Peyer's patch (tissue), 4 donors: ENCODE results near the gene FAM131C. TPM values are rescaled to one million over a fixed set of nuclear protein-coding genes. Genes with fewer than 3 reads are reported as not detected.
"Not testable (repeated sequence)": the region's sequence is repeated elsewhere in the genome, so short reads cannot be mapped to it uniquely, and the experiment has no call there.

Experiments used
- DNase-seq, 3 donors: peaks; one replicate each; pipeline ENCODE4 v3.0.0-alpha.2; 2017 to 2019
- H3K27ac ChIP-seq, 4 donors: fragments of 200-600 bp; sonication (generic); one replicate each; pipeline ENCODE4 v1.5.1; 2016 to 2019
- H3K27me3 ChIP-seq, 2 donors: fragments of 200-600 bp; sonication (generic); one replicate each; pipeline ENCODE4 v1.5.1; 2019
- H3K36me3 ChIP-seq, 3 donors: fragments of 200-600 bp; sonication (generic); one replicate each; pipeline ENCODE4 v1.5.1; 2016 to 2019
- H3K4me1 ChIP-seq, 4 donors: fragments of 200-600 bp; sonication (generic); one replicate each; pipeline ENCODE4 v1.5.1; 2016 to 2019
- H3K4me3 ChIP-seq, 4 donors: fragments of 200-600 bp; sonication (generic); 1 replicate in 3 of 4; 2 replicates in 1 of 4; pipeline ENCODE4 v1.5.1; 2016 to 2019; ENCODE audit warnings: mild to moderate bottlenecking in 1 of 4
- H3K9me3 ChIP-seq, 4 donors: fragments of 200-600 bp; sonication (generic); one replicate each; pipeline ENCODE4 v1.5.1; 2016 to 2019; ENCODE audit warnings: mild to moderate bottlenecking in 1 of 4
- POLR2A ChIP-seq, 2 donors: fragments of 450-650 bp; IDR thresholded peaks; one replicate each; pipeline ENCODE4 v1.5.1; 2017; ENCODE audit warnings: antibody characterized with exemption in 2 of 2, mild to moderate bottlenecking in 2 of 2, moderate library complexity in 2 of 2
- total RNA-seq, 4 donors: library from RNA; depleted of rRNA; stranded (reverse); fragments of >200 nt; gene quantifications; one replicate each; pipeline ENCODE4 v1.1.0, GENCODE V29; 2016
- TF ChIP-seq, protein P1 (sequence below), 6 experiments: fragments of 450-650 bp in 4 of 6; fragments of 200-600 bp in 2 of 6; sonication (generic) in 1 of 6; IDR thresholded peaks; one replicate each; pipeline ENCODE4 v1.5.1; 2017 to 2019; ENCODE audit warnings: antibody characterized with exemption in 6 of 6, mild to moderate bottlenecking in 3 of 6, moderate library complexity in 1 of 6

FAM131C gene
- total RNA-seq, 4 donors from 2014 or later: 0.80 to 3.5 (median 2.3) TPM; not detected in 1

DNA sequence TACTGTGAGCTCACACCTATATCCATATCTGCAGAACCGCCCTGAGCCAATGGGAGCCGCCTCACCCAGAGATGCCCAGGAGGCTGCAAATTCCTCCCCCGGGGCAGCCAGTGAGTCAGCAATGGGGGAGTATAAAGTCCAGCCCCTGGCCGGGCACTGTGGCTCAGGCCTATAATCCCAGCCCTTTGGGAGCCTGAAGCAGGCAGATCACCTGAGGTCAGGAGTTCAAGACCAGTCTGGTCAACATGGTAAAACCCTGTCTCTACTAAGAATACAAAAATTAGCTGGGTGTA lies 34.9 kb downstream of the FAM131C start:
- H3K4me1 ChIP-seq: no peaks in the 10 kb centered on the region
- H3K4me3 ChIP-seq: no peak overlapping the region
- no peaks in the 10 kb centered on the region for H3K27me3 ChIP-seq
- TF ChIP-seq POLR2A (IDR thresholded peaks at IDR 0.05): no peak
- TF ChIP-seq, protein P1, sequence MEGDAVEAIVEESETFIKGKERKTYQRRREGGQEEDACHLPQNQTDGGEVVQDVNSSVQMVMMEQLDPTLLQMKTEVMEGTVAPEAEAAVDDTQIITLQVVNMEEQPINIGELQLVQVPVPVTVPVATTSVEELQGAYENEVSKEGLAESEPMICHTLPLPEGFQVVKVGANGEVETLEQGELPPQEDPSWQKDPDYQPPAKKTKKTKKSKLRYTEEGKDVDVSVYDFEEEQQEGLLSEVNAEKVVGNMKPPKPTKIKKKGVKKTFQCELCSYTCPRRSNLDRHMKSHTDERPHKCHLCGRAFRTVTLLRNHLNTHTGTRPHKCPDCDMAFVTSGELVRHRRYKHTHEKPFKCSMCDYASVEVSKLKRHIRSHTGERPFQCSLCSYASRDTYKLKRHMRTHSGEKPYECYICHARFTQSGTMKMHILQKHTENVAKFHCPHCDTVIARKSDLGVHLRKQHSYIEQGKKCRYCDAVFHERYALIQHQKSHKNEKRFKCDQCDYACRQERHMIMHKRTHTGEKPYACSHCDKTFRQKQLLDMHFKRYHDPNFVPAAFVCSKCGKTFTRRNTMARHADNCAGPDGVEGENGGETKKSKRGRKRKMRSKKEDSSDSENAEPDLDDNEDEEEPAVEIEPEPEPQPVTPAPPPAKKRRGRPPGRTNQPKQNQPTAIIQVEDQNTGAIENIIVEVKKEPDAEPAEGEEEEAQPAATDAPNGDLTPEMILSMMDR (IDR thresholded peaks at IDR 0.05): no peak
- peak in 1 of 3 donors; percentile 55 for DNase-seq
- no peak overlapping the region for H3K27ac ChIP-seq
- H3K9me3 ChIP-seq: no peaks in the 10 kb centered on the region
- H3K36me3 ChIP-seq: no peaks in the 10 kb centered on the region

DNA sequence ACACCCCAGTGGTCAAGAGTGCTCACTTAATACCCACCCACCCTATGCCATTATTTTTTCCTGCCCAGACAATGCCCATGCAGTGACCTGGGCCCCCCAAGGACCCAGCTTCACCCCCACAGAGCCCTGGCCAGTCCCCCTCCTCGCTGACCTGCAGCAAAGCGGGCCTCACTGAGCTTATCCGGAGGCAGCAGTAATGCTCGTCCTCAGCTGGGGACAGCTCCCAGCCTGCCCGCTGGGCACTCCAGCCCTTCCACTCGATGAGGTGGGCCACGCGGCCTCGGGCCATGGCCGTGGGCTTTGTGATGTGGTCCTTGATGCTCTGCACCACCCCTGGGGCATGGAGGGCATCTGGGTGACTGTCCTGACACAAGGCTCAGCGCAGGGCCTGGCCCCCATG lies 37.0 kb downstream of the FAM131C start:
- H3K27ac ChIP-seq, DNase-seq, H3K4me3 ChIP-seq, H3K9me3 ChIP-seq, H3K36me3 ChIP-seq, H3K4me1 ChIP-seq, H3K27me3 ChIP-seq: not testable (repeated sequence)

DNA sequence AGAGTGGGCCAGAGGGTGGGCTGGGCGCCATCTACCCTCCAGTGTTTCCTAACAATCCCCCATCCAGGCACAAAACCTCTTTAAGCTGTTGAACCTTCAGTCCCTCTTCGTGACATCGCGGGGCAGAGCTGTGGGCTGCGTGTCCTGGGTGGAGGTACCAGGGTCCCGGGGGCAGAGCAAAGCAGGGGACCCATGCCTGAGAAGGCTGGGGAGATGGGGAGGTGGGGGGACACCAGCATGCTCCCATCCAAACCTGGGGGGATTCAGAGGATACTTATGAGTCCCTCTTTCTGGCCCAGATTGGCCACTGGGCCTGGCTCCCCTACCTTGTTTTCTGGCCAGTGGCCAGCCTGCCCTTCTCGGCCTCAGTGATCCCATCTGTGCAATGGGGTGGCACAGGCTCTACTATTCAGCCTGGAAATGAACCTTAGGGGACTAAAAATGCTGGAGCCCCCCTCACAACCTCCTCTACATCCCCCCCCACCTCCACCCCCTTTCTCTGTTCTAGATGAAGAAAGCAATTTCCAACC lies 40.3 kb downstream of the FAM131C start:
- not testable (repeated sequence) for H3K9me3 ChIP-seq, DNase-seq

DNA sequence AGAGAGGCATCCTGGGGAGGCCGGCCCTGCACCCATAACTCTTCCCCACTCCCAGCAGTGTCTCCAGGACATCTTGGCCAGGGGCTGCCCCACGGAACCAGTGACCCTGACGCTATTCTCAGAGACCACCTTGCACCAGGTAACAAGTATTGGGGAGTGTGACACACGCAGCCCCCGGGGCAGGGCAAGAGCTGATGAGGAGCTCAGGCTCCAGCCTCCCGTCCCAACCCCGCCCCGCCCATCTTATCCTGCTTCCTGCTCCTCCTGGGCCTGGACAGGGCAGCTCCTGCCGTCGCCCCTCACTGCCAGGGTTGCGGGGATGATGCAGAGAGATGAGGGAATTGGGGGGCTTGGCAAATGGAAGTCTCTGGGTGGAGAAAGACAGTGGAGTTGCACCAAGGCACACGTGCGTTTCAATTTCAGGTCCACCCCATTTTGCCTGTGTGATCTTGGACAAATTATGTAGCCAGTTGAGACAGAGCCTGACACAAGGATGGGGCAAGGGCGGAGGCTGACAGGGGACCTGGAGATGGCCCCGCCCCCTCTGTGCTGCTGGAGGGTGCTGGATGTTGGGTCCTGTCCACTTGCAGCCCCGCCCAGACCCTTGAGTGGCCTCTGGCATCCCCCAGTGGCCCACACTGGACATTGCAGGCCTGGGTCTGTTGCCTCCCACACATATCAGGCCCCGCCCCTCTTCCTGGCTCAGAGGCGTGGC lies 40.9 kb downstream of the FAM131C start:
- Histone ChIP-seq H3K27ac (no peak overlapping the region), H3K36me3 (no peaks in the 10 kb centered on the region), H3K4me3 (no peak overlapping the region), H3K27me3 (no peaks in the 10 kb centered on the region), H3K9me3 (no peaks in the 10 kb centered on the region), H3K4me1 (peaks cover 0 to 5% (median 0%) of the 10 kb centered on the region in 4 donors)
- TF ChIP-seq POLR2A (IDR thresholded peaks at IDR 0.05): no peak
- TF ChIP-seq, protein P1 (IDR thresholded peaks at IDR 0.05): peak; percentile 36 to 91 (median 84)
- DNase-seq: peak; percentile 63 to 86 (median 81)

More for the DNA sequence above, 40.3 kb downstream of the FAM131C start:
- H3K4me3 ChIP-seq, H3K27me3 ChIP-seq, H3K4me1 ChIP-seq, H3K27ac ChIP-seq, H3K36me3 ChIP-seq: not testable (repeated sequence)

DNA sequence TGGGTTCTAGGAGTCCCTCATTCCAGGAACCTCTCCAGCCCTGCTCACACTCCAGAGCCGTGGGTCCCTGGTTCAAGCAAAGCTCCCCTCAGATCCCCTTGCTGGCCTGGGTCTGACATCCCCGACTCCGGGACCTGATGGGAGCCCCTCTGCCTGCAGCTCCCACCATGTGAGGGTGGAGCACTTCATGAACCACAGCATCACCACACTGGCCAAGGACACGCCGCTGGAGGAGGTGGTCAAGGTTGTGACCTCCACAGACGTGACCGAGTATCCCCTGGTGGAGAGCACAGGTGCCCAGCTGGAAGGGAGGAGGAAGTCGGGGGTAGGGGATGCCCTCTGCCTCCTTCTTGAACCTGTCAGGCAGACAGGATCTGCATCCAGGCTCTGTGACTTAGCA lies 41.9 kb downstream of the FAM131C start:
- H3K27me3 ChIP-seq: no peaks in the 10 kb centered on the region
- no peak overlapping the region for H3K4me3 ChIP-seq

DNA sequence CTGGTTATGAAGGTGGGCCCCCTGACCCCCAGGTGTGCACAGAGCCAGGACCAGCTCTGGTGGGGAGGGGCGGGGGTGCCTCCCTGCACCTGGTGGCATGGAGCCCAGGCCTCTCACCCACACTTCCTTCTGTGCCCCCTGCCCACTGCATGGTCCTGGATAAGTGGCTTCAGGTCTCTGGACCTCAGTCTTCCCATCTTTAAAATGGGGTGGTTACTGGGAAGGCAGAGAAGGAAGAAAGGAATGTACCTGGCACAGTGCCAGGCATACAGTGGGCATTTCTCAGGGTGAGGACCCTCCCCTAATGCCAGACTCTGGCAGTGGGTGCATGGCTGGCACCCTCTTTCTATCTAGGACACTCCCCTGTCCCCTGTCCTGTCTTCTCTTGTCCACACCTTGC lies 44.2 kb downstream of the FAM131C start:
- Histone ChIP-seq H3K9me3 (no peaks in the 10 kb centered on the region), H3K4me1 (peaks cover 0 to 16% (median 7%) of the 10 kb centered on the region in 4 donors), H3K4me3 (no peak overlapping the region), H3K27me3 (no peaks in the 10 kb centered on the region), H3K36me3 (no peaks in the 10 kb centered on the region), H3K27ac (no peak overlapping the region)
- no peak for TF ChIP-seq POLR2A (IDR thresholded peaks at IDR 0.05)
- TF ChIP-seq, protein P1 (IDR thresholded peaks at IDR 0.05): no peak
- no peak for DNase-seq

More for the DNA sequence above, 41.9 kb downstream of the FAM131C start:
- Histone ChIP-seq H3K36me3 (no peaks in the 10 kb centered on the region), H3K9me3 (no peaks in the 10 kb centered on the region), H3K4me1 (peaks cover 0 to 14% (median 7%) of the 10 kb centered on the region in 4 donors), H3K27ac (no peak overlapping the region)
- DNase-seq: no peak
- no peak for TF ChIP-seq POLR2A (IDR thresholded peaks at IDR 0.05)
- TF ChIP-seq, protein P1 (IDR thresholded peaks at IDR 0.05): no peak

DNA sequence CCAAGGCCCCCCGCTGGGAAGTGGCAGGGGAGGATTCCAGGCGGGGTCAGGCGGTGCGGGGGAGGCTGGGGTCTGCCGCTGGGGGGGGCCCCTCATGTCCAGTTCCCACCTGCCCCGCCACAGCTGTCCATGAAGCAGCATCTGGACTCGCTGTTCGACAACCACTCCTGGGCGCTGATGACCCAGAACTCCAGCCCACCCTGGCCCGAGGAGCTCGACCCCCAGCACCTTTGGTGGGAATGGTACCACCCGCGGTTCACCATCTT lies 44.5 kb downstream of the FAM131C start:
- H3K9me3 ChIP-seq, DNase-seq: not testable (repeated sequence)

More for the DNA sequence above, 44.5 kb downstream of the FAM131C start:
- not testable (repeated sequence) for H3K4me3 ChIP-seq, H3K36me3 ChIP-seq, H3K27me3 ChIP-seq, H3K27ac ChIP-seq
- peaks cover 0 to 16% (median 7%) of the 10 kb centered on the region in 4 donors for H3K4me1 ChIP-seq
